Lower leg skin (tissue), 4 donors: ENCODE measurements around the gene KIF13A. TPM values are rescaled to one million over a fixed set of nuclear protein-coding genes. Genes with fewer than 3 reads are reported as not detected.
"Not testable (repeated sequence)": the region's sequence is repeated elsewhere in the genome, so short reads cannot be mapped to it uniquely, and the experiment has no call there.

Source experiments
- DNase-seq, 2 donors: peaks; one replicate each; pipeline ENCODE4 v3.0.0-alpha.2; 2019; ENCODE audit warnings: low spot score in 2 of 2
- H3K4me3 ChIP-seq: fragments of 200-600 bp; sonication (generic); 2 replicates; pipeline ENCODE4 v1.5.1; 2017; ENCODE audit warnings: mild to moderate bottlenecking, low read depth; ENCODE audit not compliant: poor library complexity, severe bottlenecking
- CTCF ChIP-seq, 3 donors: fragments of 450-650 bp; IDR thresholded peaks; one replicate each; pipeline ENCODE4 v1.5.1; 2016; ENCODE audit warnings: antibody characterized with exemption in 3 of 3, mild to moderate bottlenecking in 3 of 3, moderate library complexity in 2 of 3
- POLR2A ChIP-seq, 2 donors: fragments of 450-650 bp; IDR thresholded peaks; one replicate each; pipeline ENCODE4 v1.6.1; 2016 to 2017; ENCODE audit warnings: antibody characterized with exemption in 2 of 2, mild to moderate bottlenecking in 1 of 2, moderate library complexity in 1 of 2
- WGBS, 2 donors: methylation state at CpG; one replicate each; pipeline ENCODE4 v1.1.5; 2018; 5-methylcytosine and 5-hydroxymethylcytosine counted together
- intact Hi-C: fragments of 100-400 bp; cut with DNase I; formaldehyde crosslinking; loops from one replicate; pipeline ENCODE4 v1.15.0; 2023; ENCODE audit warnings: low total_unique reads
- total RNA-seq, 4 donors: library from RNA; depleted of rRNA; stranded (reverse); fragments of >200 nt; gene quantifications; one replicate each; pipeline ENCODE4 v1.1.0, GENCODE V29; 2016

Gene KIF13A
- total RNA-seq, 4 donors from 2014 or later: 54.4 to 88.5 (median 60.6) TPM

GRCh38 chr6:17950095-17950494, 37.3 kb downstream of the KIF13A start:
- no peak overlapping the region for H3K4me3 ChIP-seq
- TF ChIP-seq CTCF (IDR thresholded peaks at IDR 0.05): no peak
- TF ChIP-seq POLR2A (IDR thresholded peaks at IDR 0.05): no peak
- intact Hi-C loops: no loop called here
- DNase-seq: no peak

DNA sequence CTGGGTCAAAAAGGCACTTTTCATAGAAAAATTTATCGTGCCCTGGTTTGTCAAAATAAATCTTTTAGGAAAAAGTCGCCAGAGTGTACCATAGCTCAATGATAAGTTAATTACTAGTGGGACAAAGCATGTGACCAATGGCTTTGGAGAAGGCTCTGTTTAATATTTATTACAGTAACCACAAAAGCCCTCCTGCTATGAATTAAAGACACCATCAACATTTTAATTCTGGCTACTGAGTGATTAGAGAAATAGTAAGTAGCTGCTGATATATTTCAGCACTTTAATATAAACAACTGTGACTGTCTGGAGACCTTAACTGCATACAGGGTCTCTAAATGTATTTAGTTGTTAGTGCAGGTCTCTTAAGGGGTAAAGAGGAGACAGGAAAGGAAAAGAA, 38.3 kb downstream of the KIF13A start:
- no peak overlapping the region for H3K4me3 ChIP-seq
- 94% methylated on average over 2 of the region's 2 CpGs for WGBS, 2 donors
- TF ChIP-seq POLR2A (IDR thresholded peaks at IDR 0.05): no peak
- no peak for DNase-seq
- intact Hi-C loops: no loop called here

GRCh38 chr6:17948725-17949124, 38.7 kb downstream of the KIF13A start:
- no peak for DNase-seq
- no peak overlapping the region for H3K4me3 ChIP-seq
- intact Hi-C loops: no loop called here
- WGBS, 2 donors: 86 to 94% methylated on average over 7 of the region's 7 CpGs
- TF ChIP-seq POLR2A (IDR thresholded peaks at IDR 0.05) (no peak), CTCF (IDR thresholded peaks at IDR 0.05) (no peak)

DNA sequence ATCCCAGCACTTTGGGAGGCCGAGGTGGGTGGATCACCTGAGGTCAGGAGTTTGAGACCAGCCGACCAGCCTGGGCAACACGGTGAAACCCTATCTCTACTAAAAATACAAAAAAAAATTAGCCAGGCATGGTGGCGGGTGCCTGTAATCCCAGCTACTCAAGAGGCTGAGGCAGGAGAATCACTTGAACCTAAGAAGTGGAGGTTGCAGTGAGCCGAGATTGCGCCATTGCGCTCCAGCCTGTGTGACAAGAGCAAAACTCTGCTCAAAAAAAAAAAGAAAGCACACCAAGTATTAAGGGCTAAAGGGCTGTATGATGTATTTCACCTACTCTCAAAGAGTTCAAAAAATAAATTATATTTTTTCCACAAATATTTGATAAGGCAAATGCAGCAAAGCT, 39.9 kb downstream of the KIF13A start:
- intact Hi-C loops, H3K4me3 ChIP-seq, DNase-seq: not testable (repeated sequence)
- WGBS, 2 donors: 96 to 99% methylated on average over 7 of the region's 7 CpGs

DNA sequence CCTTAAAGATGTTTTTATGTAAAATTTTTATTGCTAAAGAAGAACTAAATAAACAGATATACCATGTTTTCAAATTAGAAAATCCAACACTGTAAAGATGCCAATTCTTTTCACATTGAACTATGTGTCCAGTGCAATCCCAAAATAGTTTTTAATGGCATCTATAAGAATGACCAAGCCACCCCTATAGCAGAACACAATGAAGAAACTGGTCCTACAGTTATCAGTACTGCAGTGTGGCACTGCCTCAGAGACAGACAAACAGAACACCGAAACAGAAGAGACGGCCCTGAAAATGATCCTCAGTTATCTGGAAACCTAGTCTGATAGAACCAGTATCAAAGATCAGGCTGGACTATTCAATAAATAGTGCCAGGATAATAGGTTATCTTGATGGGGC, 41.9 kb downstream of the KIF13A start:
- no peak for DNase-seq
- 84 to 87% methylated on average over 2 of the region's 2 CpGs for WGBS, 2 donors
- no peak overlapping the region for H3K4me3 ChIP-seq
- TF ChIP-seq CTCF (IDR thresholded peaks at IDR 0.05) (no peak), POLR2A (IDR thresholded peaks at IDR 0.05) (no peak)
- intact Hi-C loops: no loop called here

DNA sequence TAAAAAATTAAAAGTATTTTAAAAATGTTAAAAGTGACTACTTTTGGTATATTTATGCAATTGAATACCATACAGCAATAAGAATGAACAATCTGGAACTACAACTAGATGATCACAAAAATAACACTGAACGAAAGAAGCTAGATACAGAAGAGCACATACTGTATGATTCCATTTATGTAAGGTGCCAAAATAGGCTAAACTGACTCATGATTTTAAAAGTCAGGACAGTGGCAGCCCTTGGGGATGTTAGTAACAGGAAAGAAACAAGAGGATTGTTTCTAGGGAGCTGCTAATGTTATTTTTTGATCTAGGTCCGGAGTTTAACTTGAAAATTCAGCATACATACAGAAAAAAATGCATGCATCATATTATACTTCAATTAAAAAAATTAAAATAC, 42.3 kb downstream of the KIF13A start:
- intact Hi-C loops: no loop called here
- no peak for TF ChIP-seq CTCF (IDR thresholded peaks at IDR 0.05)
- no peak for TF ChIP-seq POLR2A (IDR thresholded peaks at IDR 0.05)
- no peak for DNase-seq
- WGBS, 2 donors: 17 to 18% methylated on average over 2 of the region's 2 CpGs
- H3K4me3 ChIP-seq: no peak overlapping the region

GRCh38 chr6:17941318-17941717, 46.1 kb downstream of the KIF13A start:
- TF ChIP-seq POLR2A (IDR thresholded peaks at IDR 0.05): no peak
- no peak for TF ChIP-seq CTCF (IDR thresholded peaks at IDR 0.05)
- intact Hi-C loops: no loop called here
- no peak overlapping the region for H3K4me3 ChIP-seq
- DNase-seq: no peak
- WGBS, 2 donors: 93 to 94% methylated on average over 4 of the region's 4 CpGs
